ENCODE measurements around the gene FERD3L.

FERD3L gene

DNA sequence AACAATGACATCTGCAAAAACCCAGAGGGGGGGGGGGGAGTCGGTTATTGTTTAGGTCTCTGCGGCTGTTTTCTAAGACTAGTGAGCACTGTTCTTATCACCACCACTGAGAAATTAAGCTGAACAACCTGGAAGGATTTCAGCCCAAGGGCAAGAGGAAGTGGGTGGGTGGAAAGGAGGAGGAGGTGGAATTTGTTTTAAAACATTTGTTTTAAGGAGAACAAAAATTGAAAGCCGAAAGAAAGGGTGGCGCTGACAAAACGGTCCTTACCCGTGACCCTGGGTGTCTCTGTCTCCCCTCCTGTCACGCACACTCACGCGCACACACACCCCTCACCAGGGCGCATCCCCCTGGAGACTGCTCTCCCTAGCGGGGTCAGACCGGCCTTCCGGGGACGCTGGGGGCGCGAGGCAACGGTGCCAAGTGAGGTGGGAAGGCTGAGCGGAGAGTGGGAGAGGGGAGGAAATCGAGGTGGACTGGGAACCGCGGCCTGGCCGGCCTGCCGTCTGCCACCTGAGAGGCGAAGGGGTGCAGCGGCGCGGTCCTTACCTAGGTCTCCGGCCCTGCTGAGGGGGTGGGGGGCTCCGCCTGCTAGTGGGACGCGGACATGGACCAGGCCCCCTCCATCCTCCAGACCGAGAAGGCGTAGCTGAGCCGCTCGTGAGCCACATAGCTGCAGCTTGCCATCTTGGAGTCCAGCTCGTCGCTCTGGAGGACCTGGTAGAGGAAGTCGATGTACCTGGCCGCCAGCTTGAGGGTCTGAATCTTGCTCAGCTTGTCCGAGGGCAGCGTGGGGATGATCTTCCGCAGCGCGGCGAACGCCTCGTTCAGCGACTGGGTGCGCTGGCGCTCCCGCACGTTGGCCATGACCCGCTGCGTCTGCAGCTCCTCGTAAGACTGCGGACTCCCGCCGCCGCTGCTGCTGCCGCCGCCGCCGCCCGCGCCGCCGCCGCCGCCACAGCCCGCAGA, 28.8 kb downstream of the FERD3L start:
- no peak for DNase-seq

DNA sequence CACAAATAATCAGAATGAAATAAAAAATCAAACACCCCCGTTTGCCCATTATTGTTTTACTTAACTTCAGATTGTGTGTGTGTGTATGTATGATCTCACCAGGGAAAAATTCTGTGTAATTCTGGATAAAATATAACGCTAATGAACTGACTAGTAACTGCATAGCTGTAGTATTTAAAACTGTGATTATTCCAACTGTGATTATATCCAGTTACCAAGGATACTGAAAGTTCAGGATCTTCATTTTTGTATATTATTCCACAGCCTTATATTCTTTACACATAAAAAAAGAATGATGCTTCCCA, 30.7 kb downstream of the FERD3L start:
- no peak for DNase-seq

DNA sequence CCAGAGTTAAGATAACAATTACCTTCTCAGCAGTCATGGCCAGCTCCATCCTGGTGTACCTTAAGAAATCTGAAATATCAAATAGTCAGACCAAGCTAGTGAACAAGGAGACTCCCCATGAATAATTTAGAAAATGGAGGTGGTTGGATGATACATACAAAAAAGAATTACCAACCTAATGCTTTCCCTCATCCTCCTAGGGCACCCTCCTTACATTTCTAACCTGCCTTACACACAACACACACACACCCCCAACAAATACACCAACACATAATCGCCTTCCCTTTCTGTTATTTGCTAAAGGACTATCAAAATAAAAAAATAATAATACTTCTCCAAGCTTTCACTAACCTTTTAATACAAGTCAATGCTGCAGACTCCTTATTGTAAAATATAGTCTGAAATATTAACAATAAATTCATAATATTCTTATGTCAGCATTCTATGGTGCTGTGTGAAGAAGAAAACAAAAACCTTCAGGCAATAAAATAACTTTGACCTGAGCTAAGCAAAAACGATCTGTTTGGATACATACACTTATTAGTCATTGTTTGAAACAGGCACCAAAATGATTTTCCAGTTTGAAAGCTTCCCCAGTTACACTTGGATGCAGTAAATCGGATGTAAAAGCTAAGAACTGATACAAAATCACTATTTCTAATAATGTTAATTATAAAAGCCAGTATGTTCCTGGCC, 31.2 kb downstream of the FERD3L start:
- DNase-seq = no peak

DNA sequence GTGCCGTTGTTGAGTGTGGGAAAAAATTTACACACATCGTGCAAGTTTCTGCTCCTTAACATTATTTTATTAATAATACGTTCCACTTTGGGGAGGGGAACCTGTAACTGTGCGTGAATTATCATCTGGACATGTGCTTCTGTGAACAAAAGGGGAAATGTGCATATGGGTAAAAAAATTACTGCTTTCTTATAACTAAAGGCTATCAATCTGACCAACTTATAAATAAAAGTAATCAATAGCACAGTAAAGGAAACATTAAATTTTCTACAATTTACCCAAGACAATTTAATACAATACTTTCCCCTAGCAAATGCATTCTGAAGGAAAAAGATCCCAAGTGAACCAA, 32.2 kb downstream of the FERD3L start:
- DNase-seq = no peak

DNA sequence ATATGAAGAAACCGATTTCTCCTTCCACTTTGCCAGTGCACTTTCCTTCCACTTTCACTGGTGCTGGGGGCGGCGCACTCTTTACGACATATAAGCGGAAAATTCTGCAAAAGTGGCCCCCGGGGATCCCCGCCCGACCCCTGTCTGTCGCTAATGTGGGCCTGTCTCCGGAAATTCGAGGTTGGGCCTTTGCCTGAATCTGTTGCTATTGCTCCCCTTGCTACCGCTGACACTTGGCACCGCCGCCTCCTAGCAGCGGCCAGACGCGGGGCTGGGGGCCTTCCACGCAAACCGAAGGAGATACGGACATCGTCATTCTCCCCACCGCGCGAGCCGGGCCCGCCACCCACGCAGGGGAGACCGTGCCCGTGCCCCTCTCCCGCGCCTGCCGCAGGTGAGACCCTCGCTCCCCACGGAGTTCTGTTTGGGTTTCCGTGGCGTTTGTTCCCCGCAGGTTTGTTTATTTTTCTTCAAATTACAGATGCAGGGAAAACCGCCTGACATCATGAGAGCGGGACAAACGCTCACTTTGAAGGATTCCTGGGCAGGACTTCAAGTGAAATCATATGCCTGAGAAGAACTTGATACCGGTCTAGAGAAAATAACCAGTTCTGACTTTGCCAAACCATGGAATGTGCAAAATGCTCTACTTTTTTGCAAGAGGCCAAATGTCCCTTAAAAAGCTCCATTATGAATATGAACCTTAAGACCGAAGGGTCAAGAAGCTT, 32.8 kb downstream of the FERD3L start:
- no peak for DNase-seq

DNA sequence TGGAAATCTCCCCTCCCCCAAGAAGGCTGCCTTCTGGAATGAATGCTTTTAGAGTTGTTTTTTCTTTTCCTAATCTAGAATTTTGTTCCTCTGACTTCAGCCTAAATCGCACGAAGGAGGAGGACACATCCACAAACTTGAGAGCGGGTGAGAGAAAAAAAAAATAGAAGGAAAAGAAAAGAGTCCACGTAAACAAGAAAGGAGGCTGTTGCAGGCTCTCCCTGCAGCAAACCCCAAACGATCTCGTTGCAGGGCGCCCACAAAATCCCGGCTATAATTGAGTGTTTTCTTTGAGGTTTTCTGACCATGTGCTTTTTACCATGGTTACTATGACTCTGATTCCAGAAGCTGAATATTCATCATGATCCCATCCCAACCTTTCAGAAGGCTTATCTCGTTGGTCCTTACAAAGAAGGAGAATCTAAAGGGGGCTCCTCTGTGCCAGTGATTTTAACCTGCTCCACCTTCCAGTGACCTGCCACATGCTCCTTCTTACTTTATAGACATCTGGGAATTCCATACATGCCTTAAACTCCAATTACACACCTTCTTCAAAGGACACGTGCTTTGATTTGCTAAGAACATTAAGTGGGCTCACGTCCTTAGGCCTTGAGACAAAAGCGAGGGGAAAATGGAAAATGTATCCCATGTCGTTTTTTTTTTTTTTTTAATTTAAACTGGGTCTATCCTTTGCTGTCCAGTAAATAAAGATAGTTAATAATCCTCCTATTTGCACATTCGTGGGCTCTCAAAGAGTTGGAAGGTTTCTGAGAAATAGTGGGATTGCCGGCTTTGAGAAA, 33.5 kb downstream of the FERD3L start:
- DNase-seq = no peak

DNA sequence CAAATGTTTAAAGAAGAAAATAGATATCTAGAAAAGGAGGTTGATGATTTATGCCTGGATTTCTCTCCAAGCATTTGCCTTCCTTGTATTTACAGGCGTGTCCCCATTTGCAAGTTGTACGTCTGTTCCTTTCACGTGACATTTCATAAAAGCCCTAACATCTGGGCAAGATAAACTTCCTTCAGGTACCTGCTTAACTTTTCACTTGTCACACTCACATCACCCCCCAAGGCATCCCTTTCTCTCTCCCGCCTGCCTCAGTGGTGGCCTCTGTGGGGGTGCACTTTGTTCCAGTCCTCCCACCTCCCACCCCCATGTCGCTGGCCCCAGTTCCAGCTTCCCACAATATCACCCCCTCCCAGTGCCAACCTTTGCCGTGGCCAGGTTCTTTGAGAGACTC, 34.4 kb downstream of the FERD3L start:
- DNase-seq = no peak

DNA sequence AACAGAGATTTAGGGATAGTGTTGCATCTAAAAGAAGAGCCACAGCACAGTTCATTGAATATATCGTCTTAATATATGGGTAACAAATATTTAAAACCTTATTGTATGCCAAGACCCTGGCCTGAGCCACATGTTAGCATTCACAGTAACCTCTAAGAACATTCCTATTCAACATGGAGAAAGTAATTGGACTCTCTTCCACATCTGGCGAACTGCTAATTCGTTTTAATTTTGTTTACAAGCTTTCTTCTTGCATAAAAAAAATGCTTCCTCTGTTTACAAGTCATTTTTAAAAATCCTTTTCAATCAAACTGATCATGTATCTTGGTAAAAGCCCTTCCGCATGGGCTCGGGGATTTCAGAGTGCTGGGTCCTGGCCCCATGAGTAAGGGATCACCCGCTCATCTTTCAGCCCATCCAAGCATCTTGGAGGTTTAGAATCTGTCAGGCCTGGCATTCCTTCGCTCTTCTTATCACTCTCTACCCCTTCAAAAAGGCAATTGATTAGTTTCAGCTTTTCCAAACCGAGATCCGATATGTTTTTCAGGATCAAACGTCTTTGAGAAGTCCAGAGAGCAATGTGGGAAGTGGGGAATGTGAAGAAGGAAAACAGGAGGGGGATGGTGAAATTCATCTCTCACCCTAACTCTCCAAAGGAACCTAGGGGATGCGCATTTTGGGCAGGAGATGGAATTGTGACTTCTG, 35.0 kb downstream of the FERD3L start:
- no peak for DNase-seq

DNA sequence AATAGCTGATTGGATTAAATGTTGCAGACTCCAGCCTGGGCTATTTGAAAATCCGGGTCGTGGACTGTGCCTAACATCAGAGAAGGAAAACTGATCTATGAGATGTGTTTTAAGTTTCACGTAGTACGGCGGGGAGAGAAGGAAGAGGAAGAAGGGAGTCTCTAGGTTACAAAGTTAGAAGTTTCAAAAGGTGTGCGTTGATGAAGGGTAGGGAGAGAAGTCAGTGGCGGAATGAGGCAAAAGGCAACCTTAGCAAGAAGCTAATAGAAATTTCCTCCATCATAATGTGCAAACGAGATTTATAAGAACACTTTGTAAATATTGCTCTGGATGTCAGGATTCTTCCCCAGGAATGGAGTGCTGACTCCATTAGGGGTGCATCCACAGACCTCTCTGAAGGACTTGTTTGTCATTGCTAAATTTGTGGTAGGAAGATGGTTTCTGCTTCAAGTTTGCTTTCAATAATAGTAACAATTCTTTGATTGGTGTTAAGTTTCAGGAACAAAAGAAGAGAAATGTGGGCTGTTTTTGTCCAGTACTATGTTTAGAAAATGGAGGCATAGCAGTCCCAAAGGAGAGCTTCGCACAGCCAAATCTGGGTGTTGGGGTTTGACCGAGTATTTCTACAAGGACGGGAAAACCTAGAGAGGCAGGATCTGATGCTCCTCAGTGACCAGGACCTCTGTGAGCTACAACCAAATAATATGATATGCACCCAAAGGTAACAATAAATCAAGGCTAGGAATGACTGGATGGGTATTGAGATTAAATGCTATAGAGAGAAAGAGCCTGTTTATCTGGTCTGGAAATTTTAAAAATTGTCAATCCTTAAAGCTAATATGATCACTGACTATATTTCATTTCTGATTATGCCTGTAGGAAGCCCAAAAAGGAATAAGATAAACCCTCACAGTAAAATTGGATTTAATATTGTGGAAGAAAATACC, 35.9 kb downstream of the FERD3L start:
- no peak for DNase-seq

DNA sequence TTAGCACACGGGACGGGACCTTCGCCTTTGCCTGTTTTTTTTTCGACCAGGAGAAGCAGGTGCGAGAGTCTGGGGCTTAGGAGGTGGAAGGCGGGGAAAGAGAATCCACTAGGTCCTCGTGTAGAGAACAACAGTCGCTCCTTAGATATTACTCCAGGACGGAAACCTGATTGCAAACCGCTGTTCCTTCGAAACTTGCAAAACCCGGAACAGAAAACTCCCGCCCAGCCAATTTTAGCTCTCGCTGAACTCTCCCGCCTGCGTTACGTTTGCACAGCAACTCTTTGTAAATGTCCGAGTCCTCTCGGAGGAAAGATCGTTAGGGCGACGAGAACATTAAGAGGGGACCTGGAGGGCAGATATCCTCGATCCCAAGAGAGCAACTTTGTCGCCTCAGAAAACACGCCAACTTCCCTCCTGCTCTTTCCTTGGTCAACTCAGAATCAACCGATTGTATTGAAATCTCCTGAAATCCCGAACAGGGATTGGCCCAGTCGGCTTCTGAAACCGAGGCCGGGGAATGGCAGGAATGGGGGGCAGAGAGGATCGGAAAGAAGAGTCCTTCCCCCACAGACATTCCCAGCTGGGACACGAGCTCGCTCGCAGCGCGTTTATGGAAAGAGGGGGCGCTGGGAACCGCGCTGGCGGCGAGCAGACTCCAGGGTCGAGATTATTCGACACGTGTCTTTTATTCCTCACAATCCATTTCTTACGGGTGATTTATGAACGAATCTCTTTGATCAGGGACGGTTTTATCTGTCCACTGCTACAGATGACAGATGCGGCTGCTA, 37.7 kb downstream of the FERD3L start:
- no peak for DNase-seq

DNA sequence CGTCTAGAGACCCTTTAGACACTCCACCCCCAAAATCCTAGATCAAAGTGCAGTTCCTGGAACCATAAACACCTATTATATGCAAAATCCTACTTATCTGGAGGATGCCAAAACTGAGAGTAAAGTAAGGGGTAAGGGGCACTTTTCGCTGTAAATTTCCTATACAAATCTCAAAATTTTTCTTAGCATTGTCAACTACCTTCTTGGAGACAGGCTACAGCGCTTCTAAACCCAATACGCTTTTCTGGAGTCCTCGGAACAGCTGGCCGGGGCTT, 38.2 kb downstream of the FERD3L start:
- DNase-seq = no peak

DNA sequence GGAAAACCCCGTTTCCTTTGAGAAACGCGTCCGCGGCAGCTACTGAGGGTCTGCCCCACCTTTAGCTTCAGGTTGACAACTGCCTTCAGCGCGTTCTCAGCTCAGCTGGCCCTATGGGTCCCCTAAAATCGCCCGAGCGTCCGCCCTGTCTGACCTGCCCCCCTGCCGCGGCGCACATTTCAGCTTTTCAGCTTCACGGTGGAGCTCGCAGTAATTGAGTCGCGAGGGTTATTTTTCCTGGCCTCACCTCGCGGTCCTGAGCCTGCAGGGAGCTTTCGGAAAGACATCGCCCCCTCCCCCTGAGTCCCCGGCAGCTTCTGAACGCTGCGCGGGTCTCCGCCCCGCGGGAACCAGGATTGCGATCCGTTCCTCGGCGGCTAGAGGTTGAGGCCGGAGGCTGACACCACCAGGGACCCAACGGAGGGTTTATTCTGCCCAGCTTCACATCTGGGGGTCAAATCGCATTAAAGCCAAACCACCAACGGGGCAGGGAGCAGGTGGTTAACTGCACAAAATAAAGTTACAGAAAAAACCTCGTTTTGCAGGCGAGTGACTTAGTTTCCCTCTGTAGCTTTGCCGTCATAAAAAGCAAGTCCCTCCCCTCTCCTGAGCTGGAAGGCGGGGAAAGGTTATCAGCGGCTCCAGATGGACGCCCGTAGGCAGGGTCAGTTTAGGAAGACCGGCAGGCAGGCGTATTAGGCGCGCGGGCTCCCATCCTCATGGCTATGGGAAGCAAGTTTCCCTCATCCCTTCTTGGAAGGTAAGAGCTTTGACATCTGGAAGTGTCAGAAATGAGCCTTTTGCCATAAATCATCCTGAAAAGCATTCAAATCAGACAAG, 38.8 kb downstream of the FERD3L start:
- DNase-seq = no peak

DNA sequence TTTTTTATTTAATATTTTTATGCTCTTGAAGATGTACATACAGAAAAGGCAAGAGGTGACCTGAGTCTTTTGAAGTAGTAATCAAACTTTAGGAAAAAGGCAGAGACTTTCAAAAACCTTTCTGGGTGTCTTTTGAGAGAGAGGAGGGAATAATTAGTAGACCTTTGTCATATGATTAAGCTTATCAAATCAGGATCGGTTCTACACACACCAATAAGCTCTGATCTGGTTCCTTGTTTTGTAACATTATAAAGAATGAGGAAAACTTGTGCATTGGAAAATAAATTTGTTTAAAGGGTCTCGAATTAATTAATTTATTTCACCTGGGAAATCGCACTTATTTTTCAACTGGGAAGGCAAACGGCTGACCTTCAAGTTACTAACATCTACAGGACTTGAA, 39.7 kb downstream of the FERD3L start:
- DNase-seq = no peak

DNA sequence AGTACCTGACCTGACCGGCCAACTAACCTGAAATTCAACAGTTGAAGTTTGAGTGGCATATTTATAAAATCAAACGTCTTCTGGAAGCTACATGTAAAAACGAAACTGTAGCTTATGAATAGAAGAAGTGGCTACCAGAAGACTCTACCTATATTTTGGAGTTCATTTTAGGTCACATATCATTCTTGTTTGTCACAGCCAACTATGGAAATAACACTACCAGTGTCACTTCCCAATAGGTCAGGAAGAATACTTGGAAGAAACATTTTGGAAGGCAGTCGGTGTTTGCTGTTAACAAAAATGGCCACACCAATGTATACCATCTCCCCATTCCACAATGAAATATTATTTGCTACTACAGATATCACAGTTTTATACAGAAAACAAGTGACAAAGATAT, 40.4 kb downstream of the FERD3L start:
- DNase-seq = no peak

DNA sequence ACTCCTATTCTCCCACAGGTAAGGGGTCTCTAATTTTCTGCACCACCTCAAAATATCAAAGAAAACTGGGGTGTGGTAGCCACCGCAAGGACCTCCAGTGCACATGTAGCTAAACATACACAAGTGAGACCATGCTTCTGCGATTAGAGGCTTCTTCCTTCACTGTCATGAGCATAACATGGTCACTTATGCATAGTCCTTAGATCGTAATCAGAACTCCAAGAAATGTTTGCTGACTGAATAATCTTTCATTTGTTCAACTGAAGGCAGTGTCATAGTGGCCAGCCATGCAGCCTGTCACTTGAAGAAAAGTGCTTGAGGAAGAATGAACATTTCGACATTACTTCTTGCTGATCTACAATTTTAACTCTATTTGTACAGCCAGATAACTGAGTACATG, 42.3 kb downstream of the FERD3L start:
- DNase-seq = no peak

DNA sequence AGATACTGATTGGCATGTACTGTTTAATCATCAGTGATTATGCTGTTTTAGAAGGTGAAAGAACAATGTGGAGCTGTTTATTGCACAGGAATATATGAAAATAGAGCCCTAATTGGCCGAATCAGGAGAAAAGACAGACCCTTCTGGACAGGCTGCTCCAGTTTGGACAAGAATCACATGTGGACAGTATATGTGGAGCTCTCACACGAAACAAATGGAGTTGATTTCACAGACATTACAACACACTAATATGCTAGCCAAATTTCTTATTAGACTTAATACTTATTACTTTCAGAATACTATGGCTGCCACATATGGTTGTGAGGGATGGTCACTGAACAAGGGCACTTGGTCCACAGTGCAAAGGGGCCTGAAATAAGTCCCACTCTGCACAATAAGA, 43.3 kb downstream of the FERD3L start:
- DNase-seq = no peak

DNA sequence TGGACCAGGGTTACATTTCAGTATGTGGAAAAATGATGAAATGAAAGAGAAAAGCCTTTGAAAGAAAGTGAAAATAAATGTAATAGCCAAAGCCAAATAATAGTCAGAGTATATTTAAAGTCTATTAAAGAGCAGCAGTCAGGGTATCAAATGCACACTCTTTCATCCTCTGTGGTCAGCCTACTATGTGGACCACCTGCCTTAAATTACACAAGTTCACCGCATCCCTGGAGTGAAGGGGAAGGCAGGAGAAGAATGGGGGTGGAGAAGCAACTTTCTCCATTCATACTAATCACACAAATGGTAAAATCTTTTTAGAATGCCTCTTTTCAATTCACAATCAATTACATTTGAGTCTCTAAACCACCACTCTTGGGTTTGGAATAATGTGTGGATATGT, 43.7 kb downstream of the FERD3L start:
- DNase-seq = no peak

DNA sequence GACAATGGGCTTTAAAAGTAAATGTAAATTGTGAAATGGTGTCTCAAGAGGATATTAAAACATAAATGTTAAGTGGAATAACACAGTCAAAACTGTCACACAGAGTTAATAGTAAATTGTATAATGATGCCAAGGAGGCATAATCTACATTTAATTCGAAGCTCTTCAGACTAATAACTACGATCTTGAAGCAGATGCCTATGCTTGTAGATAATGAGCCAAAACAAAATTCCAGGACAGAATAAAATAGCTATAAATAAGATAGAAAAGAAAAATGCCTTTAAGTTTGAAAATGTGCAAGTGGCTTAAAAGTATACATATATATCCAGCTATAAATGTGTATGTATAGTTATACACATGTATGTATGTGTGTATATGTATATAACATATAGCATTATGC, 45.3 kb downstream of the FERD3L start:
- DNase-seq = no peak

DNA sequence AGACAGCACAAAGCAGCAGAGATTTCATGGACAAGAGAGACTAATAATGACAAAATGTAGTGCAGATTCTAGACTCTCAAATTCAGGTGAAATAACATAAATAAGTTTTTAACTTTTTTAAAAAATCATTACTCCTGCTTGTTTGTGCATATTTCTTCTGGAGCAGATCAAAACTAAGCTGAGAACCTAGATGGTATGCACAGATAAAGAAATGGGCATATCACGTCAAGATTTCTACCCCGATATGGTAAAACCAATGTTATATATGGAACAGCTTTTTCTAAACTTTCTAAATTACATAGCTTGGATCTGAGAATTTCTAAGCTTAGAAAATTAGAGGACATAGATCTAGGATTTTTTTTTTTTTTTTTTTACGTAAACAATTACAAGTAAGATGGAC, 46.0 kb downstream of the FERD3L start:
- no peak for DNase-seq

DNA sequence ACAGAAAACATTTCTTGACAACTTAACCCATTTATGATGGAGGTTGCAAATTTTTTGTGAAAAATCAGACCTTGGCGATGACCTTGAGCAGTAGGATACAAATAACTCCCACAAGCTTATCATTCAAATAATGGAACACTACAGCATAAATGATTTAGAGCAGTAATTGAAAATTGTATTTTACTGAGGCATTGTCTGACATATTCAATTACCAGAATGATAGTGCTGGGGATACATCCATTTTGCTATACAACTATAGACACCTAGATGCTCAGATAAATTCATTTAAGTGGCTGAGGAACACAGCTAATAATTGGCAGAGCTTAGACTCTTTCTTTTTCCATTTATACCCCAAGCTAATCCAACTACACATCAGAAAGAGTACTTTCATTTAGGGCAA, 46.7 kb downstream of the FERD3L start:
- no peak for DNase-seq
